Transverse colon (tissue), 4 donors: ENCODE data around the gene RELA. TPM values are rescaled to one million over a fixed set of nuclear protein-coding genes. Genes with fewer than 3 reads are reported as not detected.

Source experiments
- DNase-seq: peaks from one replicate; pipeline ENCODE4 v3.0.0-alpha.2; 2019
- H3K27ac ChIP-seq, 4 donors: fragments of 200-600 bp; sonication (generic); 2 replicates each; pipeline ENCODE4 v1.5.1; 2016 to 2018; ENCODE audit warnings: inconsistent platforms in 4 of 4
- H3K27me3 ChIP-seq: fragments of 200-600 bp; sonication (generic); 2 replicates; pipeline ENCODE4 v1.5.1; 2017; ENCODE audit warnings: inconsistent platforms
- H3K36me3 ChIP-seq, 4 donors: fragments of 200-600 bp; sonication (generic); 2 replicates each; pipeline ENCODE4 v1.5.1; 2017 to 2019; ENCODE audit warnings: inconsistent platforms in 4 of 4
- H3K4me1 ChIP-seq, 4 donors: fragments of 200-600 bp; sonication (generic); 2 replicates each; pipeline ENCODE4 v1.5.1; 2017 to 2020; ENCODE audit warnings: inconsistent platforms in 4 of 4
- H3K4me3 ChIP-seq, 4 donors: fragments of 200-600 bp; sonication (generic); 1 replicate in 1 of 4; 2 replicates in 3 of 4; pipeline versions ENCODE4 v1.5.1 to v1.6.1; 2017 to 2019; ENCODE audit warnings: inconsistent platforms in 4 of 4
- H3K9me3 ChIP-seq, 2 donors: fragments of 200-600 bp; sonication (generic); 2 replicates each; pipeline ENCODE4 v1.5.1; 2017 to 2019; ENCODE audit warnings: inconsistent platforms in 2 of 2
- EP300 ChIP-seq: sonication (generic); formaldehyde crosslinking; IDR thresholded peaks from one replicate; pipeline ENCODE4 v1.6.1; 2017; ENCODE audit warnings: antibody characterized with exemption, low read depth
- POLR2A ChIP-seq: fragments of 450-650 bp; IDR thresholded peaks from one replicate; pipeline ENCODE4 v1.6.1; 2016; ENCODE audit warnings: antibody characterized with exemption, mild to moderate bottlenecking, moderate library complexity
- POLR2AphosphoS5 ChIP-seq, 3 donors: sonication (generic); formaldehyde crosslinking; IDR thresholded peaks; one replicate each; pipeline ENCODE4 v1.6.1; 2016; ENCODE audit warnings: antibody characterized with exemption in 3 of 3
- WGBS, 2 donors: methylation state at CpG; one replicate each; pipeline ENCODE4 v1.1.5; 2018; ENCODE audit warnings: low coverage in 1 of 2; 5-methylcytosine and 5-hydroxymethylcytosine counted together
- in situ Hi-C, 4 donors: fragments of 200-750 bp; cut with MboI; loops; one replicate each; pipeline versions ENCODE4 v1.15.0 to v1.15.1; 2017; ENCODE audit warnings: low sequenced_read_pairs in 3 of 4, low pct_ligation_motif_present in 1 of 4, low pct_unique_long_range_greater_than_20kb in 1 of 4
- intact Hi-C: fragments of 100-400 bp; cut with DNase I; formaldehyde crosslinking; loops from one replicate; pipeline ENCODE4 v1.15.1; 2023; ENCODE audit warnings: low total_unique reads
- total RNA-seq, 4 donors: library from RNA; depleted of rRNA; stranded (reverse); fragments of >200 nt; gene quantifications; one replicate each; pipeline ENCODE4 v1.1.0, GENCODE V29; 2016
- TF ChIP-seq, protein P1 (sequence below), 5 experiments: fragments of 200-600 bp in 3 of 5; fragments of 450-650 bp in 2 of 5; sonication (generic) in 3 of 5; IDR thresholded peaks; 1 replicate in 2 of 5; 2 replicates in 3 of 5; pipeline ENCODE4 v1.5.1; 2016 to 2017; ENCODE audit warnings: antibody characterized with exemption in 5 of 5, inconsistent platforms in 3 of 5, mild to moderate bottlenecking in 2 of 5, moderate library complexity in 1 of 5

Gene RELA
- total RNA-seq, 4 donors from 2014 or later: 45.8 to 95.8 (median 58.4) TPM

DNA sequence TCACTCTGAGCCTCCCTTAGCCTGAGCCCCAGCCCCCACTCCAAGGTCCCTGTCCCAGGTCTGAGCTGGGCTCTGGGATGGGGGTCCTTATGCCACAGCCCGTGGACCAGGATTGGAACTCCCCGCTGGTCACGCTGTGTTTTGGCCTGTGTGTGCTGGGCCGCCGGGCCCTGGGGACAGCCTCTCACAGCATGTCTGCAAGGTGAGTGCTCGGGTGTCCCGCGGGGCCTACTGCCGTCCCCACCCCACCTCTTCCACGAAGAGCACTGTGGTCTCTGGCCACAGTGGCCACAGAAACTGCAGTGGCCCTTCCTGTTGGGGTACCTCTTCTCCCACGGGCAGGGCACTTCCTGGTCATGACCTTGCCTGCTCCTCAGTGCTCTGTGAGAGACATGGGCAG is 28.3 kb downstream of the RELA start:
- intact Hi-C loops: loop anchor here (10.0 kb wide), 1 partner anchor 70 kb away; no protein-coding TSS in a partner anchor
- in situ Hi-C loops: no loop called here
- Histone ChIP-seq H3K36me3 (peaks cover 0 to 45% (median 20%) of the 10 kb centered on the region in 4 donors), H3K4me3 (no peak overlapping the region), H3K27ac (no peak overlapping the region), H3K4me1 (peaks cover 9 to 23% (median 20%) of the 10 kb centered on the region in 4 donors), H3K27me3 (no peaks in the 10 kb centered on the region), H3K9me3 (no peaks in the 10 kb centered on the region)
- TF ChIP-seq POLR2AphosphoS5 (IDR thresholded peaks at IDR 0.05): no peak
- TF ChIP-seq EP300: no peak
- TF ChIP-seq POLR2A: no peak
- TF ChIP-seq, protein P1, sequence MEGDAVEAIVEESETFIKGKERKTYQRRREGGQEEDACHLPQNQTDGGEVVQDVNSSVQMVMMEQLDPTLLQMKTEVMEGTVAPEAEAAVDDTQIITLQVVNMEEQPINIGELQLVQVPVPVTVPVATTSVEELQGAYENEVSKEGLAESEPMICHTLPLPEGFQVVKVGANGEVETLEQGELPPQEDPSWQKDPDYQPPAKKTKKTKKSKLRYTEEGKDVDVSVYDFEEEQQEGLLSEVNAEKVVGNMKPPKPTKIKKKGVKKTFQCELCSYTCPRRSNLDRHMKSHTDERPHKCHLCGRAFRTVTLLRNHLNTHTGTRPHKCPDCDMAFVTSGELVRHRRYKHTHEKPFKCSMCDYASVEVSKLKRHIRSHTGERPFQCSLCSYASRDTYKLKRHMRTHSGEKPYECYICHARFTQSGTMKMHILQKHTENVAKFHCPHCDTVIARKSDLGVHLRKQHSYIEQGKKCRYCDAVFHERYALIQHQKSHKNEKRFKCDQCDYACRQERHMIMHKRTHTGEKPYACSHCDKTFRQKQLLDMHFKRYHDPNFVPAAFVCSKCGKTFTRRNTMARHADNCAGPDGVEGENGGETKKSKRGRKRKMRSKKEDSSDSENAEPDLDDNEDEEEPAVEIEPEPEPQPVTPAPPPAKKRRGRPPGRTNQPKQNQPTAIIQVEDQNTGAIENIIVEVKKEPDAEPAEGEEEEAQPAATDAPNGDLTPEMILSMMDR (IDR thresholded peaks at IDR 0.05): no peak
- 88% methylated on average over 10 of the region's 11 CpGs; no CpG with 5 or more reads in 1 of the 2 donors for WGBS, 2 donors
- no peak for DNase-seq

DNA sequence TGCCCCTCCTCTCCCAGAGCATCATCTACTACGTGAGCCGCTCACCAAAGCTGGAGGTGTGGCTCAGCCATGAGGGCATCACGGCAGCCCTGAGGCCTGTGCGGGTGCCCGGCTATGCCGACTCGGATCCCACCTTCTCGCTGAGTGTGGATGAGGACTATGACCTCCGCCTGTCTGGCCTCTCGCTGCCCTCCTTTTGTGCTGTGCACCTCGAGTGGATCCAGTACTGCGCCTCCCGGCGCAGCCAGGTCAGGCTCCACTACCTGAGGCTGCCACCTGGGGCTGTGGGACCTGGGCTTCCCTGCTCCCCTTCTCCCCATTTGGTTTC is 28.6 kb downstream of the RELA start:
- 88% methylated on average over 14 of the region's 14 CpGs; no CpG with 5 or more reads in 1 of the 2 donors for WGBS, 2 donors
- Histone ChIP-seq H3K9me3 (no peaks in the 10 kb centered on the region), H3K36me3 (peaks cover 0 to 48% (median 22%) of the 10 kb centered on the region in 4 donors), H3K4me3 (no peak overlapping the region), H3K27ac (no peak overlapping the region), H3K4me1 (peaks cover 8 to 20% (median 16%) of the 10 kb centered on the region in 4 donors), H3K27me3 (no peaks in the 10 kb centered on the region)
- TF ChIP-seq, protein P1 (IDR thresholded peaks at IDR 0.05): no peak
- TF ChIP-seq EP300: no peak
- TF ChIP-seq POLR2AphosphoS5 (IDR thresholded peaks at IDR 0.05): no peak
- no peak for TF ChIP-seq POLR2A
- in situ Hi-C loops: no loop called here
- DNase-seq: no peak
- intact Hi-C loops: loop anchor here (10.0 kb wide), 1 partner anchor 71 kb away; no protein-coding TSS in a partner anchor

DNA sequence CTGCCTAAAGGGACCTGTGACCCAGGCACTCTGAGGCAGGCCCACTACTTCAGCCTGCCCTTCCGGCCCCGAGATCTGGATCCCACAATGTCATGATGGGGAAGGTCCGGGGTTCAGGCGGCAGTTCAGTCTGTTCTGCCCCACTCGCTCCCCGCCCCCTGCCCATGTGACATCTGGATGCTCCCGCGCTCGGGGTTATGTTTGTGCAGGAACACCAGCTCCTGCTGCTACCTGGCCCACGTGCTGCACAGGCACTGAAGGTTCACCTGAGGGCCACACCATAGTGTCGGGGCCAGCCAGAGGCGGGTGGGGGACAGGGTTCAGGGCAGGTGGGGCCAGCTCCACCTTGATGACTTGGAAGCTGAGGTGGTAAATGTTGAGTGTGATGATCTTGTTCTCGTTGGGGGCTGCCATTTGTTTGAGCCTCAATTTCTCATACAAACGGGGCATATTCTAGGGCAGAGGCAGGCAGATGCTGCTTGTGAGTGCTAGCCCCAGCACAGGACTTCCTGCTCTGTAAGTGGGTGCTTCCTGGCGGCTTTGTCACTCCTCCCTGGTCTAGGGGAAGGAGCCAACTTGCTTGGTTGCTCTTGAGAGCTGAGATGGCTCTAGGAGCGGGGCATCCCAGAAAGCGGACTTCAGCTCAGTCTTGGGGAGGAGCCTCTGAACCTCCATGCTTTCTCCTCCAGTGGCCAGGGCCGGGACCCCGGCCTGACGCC is 29.2 kb downstream of the RELA start:
- H3K27ac ChIP-seq: no peak overlapping the region
- no peak for DNase-seq
- H3K4me1 ChIP-seq: peaks cover 5 to 14% (median 11%) of the 10 kb centered on the region in 4 donors
- TF ChIP-seq EP300: no peak
- TF ChIP-seq, protein P1 (IDR thresholded peaks at IDR 0.05): no peak
- TF ChIP-seq POLR2A: no peak
- TF ChIP-seq POLR2AphosphoS5 (IDR thresholded peaks at IDR 0.05): no peak
- H3K27me3 ChIP-seq: no peaks in the 10 kb centered on the region
- H3K9me3 ChIP-seq: no peaks in the 10 kb centered on the region
- 87% methylated on average over 20 of the region's 20 CpGs; no CpG with 5 or more reads in 1 of the 2 donors for WGBS, 2 donors
- peaks cover 0 to 53% (median 24%) of the 10 kb centered on the region in 4 donors for H3K36me3 ChIP-seq
- intact Hi-C loops: loop anchor here (10.0 kb wide), 1 partner anchor 71 kb away; no protein-coding TSS in a partner anchor
- no peak overlapping the region for H3K4me3 ChIP-seq
- in situ Hi-C loops: no loop called here

DNA sequence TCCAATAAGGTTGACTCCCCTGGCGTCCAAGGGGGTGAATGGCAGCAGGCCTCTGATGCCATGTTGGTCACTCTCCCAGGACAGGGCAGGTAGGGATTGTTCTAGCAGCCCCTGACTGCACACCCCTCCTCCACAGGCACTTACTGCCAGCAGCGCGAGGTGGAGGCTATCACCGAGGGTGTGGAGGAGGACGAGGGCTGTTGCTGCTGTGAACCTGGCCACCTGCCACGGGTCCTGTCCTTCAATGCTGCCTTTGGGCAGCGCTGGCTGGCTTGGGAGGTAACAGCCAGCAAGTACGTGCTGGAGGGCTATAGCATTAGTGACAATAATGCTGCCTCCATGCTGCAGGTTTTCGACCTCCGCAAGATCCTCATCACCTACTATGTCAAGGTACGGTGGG is 32.5 kb downstream of the RELA start:
- no peak for DNase-seq
- in situ Hi-C loops: no loop called here
- Histone ChIP-seq H3K27me3 (no peaks in the 10 kb centered on the region), H3K4me3 (no peak overlapping the region), H3K27ac (no peak overlapping the region), H3K4me1 (peaks cover 0 to 3% (median 0%) of the 10 kb centered on the region in 4 donors), H3K36me3 (peaks cover 0 to 55% (median 17%) of the 10 kb centered on the region in 4 donors), H3K9me3 (no peaks in the 10 kb centered on the region)
- WGBS, 2 donors: 85% methylated on average over 11 of the region's 11 CpGs; no CpG with 5 or more reads in 1 of the 2 donors
- TF ChIP-seq POLR2AphosphoS5 (IDR thresholded peaks at IDR 0.05) (no peak), POLR2A (no peak), EP300 (no peak)
- TF ChIP-seq, protein P1 (IDR thresholded peaks at IDR 0.05): no peak
- intact Hi-C loops: loop anchor here (10.0 kb wide), 1 partner anchor 75 kb away; no protein-coding TSS in a partner anchor
